HG03442 (cell line): ENCODE results near the gene HOXA9.

ENCODE experiments used
- ATAC-seq: cut with Tn5 transposase; IDR thresholded peaks from one replicate; pipeline ENCODE4 v1.9.1; 2021; ENCODE audit warnings: mild to moderate bottlenecking, moderate library complexity; ENCODE audit not compliant: unreplicated experiment

Gene HOXA9

DNA sequence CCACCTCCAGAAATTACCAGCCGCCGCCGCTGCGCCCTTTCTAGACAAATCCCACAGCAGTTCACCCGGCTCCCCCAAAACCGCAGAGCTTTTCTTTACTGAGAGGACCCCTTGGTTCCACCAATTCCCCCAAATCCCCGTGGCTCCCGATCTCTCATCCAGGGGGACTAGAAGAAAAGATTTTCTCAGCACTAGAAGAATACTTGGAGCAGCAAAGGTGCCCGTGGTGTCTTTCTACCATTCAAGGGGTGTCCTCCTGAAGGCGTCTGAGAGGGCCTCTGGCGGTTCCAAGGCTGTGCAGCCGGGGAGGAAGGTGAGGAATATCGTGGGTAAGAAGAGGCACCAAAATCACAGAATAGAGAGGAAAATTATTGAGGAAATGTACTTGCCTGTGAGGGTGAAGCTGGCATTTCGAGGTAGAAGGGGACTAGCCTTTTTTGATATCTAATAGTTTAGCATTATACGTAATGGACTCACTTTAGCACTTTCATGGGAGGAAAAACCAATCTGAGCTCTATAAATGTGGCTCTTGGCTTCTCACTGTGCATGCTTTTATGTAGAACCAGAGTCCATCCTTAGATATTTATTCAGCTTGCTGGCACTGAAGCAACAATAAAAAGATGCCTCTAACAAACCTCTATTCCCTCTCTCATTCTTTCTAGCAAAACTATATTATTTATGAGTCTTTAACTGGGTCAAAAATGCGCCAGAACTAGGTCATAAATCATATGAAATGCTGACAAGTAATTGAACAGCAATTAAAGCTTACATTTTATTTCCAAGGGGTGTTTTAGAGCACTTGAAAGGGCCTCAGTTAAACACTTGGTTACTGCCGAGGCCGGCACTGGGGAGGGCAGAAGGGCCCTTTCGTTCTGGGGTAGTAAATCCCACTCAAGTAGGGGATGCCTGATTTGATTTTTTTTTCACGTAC, 49.0 kb downstream of the HOXA9 start:
- ATAC-seq, result no peak

DNA sequence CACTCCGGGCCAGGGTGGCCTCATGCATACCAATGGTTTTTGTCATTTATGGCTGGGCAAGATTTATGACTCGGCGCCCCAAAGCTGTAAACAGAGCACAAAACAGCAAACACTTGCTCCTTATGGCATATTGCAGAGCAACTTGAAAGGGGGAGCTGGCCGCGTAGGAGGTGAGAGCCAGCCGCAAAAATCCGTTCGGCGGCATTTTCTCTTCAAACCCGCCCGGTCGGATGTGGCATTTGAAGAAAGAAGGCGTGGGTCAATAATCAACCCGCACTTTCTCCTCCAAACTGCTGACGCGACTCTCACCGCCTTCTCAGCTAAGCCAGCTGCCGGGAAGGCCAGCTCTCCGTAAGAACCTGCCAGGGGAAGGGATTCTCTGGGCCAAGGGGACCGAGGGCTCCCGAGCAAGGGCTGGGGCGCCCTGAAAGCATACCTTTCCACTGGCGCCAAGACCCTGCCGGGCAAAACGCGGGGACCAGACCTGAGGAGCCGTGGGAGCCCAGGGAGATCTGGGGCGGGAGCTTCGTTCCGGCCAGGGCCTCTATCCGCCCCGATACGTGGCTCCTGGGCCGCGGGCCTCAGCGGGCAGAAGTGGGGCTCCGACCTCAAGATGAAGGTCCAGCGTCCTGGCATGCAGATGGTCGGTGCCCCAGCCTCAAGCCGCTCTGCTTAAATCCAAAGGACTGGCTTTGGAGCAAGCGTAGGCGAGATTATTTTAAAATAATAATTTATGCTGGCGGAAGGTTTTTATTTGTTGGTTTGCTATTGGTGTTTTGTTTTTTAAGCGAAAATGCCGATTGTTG, 49.9 kb downstream of the HOXA9 start:
- ATAC-seq, result no peak

DNA sequence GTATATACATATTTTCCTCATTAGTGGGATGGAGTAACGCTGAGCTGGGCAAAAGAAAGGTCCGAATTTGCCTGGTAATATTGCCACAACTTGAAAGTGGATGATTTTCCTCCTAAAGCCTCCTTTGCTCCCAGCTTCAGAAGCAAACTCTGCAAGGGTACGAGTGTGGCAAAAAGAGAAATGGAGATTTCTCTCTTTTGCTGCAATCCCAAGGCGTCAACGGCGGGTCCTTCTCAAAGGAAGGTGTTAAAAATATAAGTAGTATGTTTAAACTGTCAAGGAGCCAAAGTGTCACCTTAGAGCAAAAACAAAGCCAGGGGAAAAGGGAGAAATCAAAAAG, 50.5 kb downstream of the HOXA9 start:
- ATAC-seq, result no peak

DNA sequence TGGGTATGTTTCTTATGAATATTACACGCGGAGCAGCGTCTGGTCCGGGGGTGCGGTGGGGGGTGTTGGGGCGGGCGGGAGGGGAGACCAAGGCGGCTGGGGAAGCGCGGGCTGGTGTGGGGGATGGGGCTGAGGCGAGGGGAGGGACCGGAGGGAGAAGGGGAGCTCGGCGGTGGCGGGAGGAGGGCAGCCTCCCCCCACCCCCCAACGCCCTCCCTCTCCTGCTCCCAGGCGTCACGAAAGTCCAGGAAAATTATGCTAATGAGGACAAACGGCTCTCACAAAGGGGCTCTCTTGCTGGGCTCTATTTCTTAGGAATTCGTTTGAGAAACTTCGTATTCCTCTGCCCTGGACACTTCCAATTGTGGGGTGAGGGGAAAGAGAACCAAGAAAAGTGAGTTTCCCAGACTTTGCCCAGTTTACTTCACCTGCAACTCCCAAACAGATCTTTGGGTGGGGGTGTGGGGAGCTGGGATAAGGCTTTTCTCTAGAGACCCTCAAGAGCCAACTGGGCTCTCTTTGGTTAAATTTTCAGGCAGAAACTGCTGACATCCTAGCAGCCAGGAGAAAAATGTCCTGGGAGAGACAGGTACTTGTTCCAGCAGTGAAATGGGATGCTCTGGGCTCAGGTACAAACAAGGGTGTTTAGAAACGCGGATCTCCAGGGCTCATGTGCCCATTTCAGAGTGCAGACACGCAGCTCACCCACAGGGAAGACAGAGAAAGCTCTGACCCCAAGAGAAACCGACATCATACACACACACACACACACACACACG, 51.2 kb downstream of the HOXA9 start:
- ATAC-seq, result no peak

DNA sequence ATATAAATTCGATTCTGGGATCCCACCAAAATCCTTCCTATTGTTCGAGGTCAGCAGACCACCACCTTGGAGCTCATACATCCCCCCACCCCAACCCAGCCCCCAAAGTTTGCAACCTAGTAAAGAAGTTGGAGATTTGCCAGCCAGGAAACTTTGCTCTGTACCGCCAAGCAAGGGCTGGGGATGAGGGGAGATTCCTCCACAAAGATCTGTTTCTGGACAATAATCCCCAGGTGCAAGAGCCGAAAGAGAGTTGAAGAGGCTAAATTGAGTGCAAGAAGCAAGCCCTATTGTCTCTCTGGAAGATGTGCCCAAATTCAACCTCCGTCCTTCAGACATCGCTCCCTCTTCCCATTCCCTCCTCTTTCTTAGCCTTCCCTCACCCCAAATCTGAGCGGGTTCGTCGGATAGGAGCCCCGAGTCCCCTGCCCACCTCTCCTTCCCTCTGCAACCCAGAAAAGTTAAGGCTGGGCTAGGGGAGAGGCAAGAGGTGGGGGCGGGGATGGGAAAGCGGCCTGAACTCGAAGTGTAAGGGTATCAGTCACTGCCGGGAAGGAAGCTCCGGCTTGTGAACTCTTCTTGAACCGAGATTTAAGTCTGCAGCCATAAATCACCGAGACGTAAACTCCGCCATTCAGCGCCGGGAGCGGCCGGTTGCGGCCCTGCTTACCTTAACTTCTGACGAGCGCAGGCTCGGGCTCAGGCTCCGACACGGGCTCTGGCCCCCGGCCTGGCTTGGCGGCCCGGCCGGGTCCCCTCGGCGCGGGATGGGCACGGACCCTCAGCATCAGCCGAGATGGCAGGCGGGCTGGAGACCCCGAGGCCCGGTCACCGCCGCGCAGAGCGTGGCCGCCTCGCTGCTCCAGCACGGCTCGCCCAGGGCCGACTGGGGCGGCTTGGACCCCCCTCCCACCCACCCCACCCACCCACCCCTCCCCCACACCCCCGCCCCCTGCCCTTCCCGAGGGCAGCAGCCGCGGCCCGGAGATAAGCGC, 52.1 kb downstream of the HOXA9 start:
- ATAC-seq, result no peak
